Measurements from ENCODE around the gene WDR38.

- TF ChIP-seq SUZ12 (IDR thresholded peaks at IDR 0.05; ENCODE audit: extremely low read depth, insufficient read depth, insufficient read length): no peak
- TF ChIP-seq YY1 (IDR thresholded peaks at IDR 0.05; ENCODE audit: insufficient read depth, insufficient read length): no peak
- no peak for TF ChIP-seq ZNF274 (IDR thresholded peaks at IDR 0.05; ENCODE audit: low read depth, low read length)
These were observed 24.5 kb upstream of the WDR38 start for GRCh38 chr9:124828489-124829333.
